LNCaP clone FGC (cell line): ENCODE measurements around the gene PRR20G.
A peak's percentile ranks its signal among the peaks of the same experiment; 100 is the strongest.

ENCODE experiments used
- DNase-seq: peaks from one replicate; pipeline ENCODE4 v3.0.0-alpha.2; 2011; ENCODE audit warnings: low read depth
- H3K4me3 ChIP-seq: 2 replicates; pipeline ENCODE4 v1.5.1; 2011; ENCODE audit warnings: mild to moderate bottlenecking, low read depth, low read length, control low read depth
- CTCF ChIP-seq: IDR thresholded peaks from 2 replicates; pipeline ENCODE4 v1.5.1; 2012; ENCODE audit warnings: mild to moderate bottlenecking; ENCODE audit not compliant: control insufficient read depth, insufficient read depth; ENCODE audit errors: extremely low read depth

PRR20G gene

GRCh38 chr3:127263586-127264231 lies 24.1 kb downstream of the PRR20G start:
- no peak for TF ChIP-seq CTCF
- DNase-seq = peak; percentile 38
- H3K4me3 ChIP-seq = no peak overlapping the region

GRCh38 chr3:127263037-127263436 lies 24.8 kb downstream of the PRR20G start:
- no peak overlapping the region for H3K4me3 ChIP-seq
- TF ChIP-seq CTCF = no peak
- DNase-seq = no peak

- DNase-seq = no peak
- no peak for TF ChIP-seq CTCF
- H3K4me3 ChIP-seq = no peak overlapping the region
Measured at GRCh38 chr3:127262533-127262932, 25.3 kb downstream of the PRR20G start.

- no peak for TF ChIP-seq CTCF
- H3K4me3 ChIP-seq = no peak overlapping the region
- no peak for DNase-seq
Measured at GRCh38 chr3:127261925-127262324, 25.9 kb downstream of the PRR20G start.

- no peak for TF ChIP-seq CTCF
- no peak for DNase-seq
Measured at GRCh38 chr3:127260826-127261555, 26.9 kb downstream of the PRR20G start.

GRCh38 chr3:127260416-127260815 lies 27.4 kb downstream of the PRR20G start:
- no peak overlapping the region for H3K4me3 ChIP-seq
- no peak for TF ChIP-seq CTCF
- no peak for DNase-seq

More at GRCh38 chr3:127260826-127261555, 26.9 kb downstream of the PRR20G start:
- H3K4me3 ChIP-seq = no peak overlapping the region

GRCh38 chr3:127259882-127260281 lies 28.0 kb downstream of the PRR20G start:
- H3K4me3 ChIP-seq = no peak overlapping the region
- no peak for TF ChIP-seq CTCF
- DNase-seq = no peak
